Lung (tissue), 12 donors: Measurements from ENCODE around the gene BCL2. TPM values are rescaled to one million over a fixed set of nuclear protein-coding genes. Genes with fewer than 3 reads are reported as not detected.

ENCODE experiments used
- ATAC-seq: fragments of 200-7000 bp; cut with Tn5 transposase; one replicate; pipeline ENCODE4 v1.9.1; 2020; ENCODE audit warnings: moderate number of reproducible peaks; ENCODE audit not compliant: insufficient read depth, low FRiP score
- DNase-seq, 3 donors: peaks; one replicate each; pipeline ENCODE4 v3.0.0-alpha.2; 2013 to 2017
- H3K27ac ChIP-seq, 2 donors: one replicate each; pipeline ENCODE4 v1.5.1; 2013; ENCODE audit warnings: mild to moderate bottlenecking in 2 of 2, moderate library complexity in 2 of 2, control low read depth in 1 of 2, inconsistent platforms in 1 of 2, low read depth in 1 of 2, low read length in 1 of 2
- H3K27me3 ChIP-seq, 3 donors: one replicate each; pipeline ENCODE4 v1.5.1; 2013; ENCODE audit warnings: low read length in 2 of 3; ENCODE audit not compliant: control insufficient read depth in 3 of 3, insufficient read depth in 3 of 3
- H3K36me3 ChIP-seq, 4 donors: one replicate each; pipeline ENCODE4 v1.5.1; 2013; ENCODE audit warnings: low read length in 4 of 4, mild to moderate bottlenecking in 1 of 4, moderate library complexity in 1 of 4; ENCODE audit not compliant: control insufficient read depth in 4 of 4, insufficient read depth in 4 of 4
- H3K4me1 ChIP-seq, 5 donors: one replicate each; pipeline ENCODE4 v1.5.1; 2013; ENCODE audit warnings: low read length in 5 of 5, mild to moderate bottlenecking in 2 of 5, moderate library complexity in 1 of 5; ENCODE audit not compliant: control insufficient read depth in 5 of 5, insufficient read depth in 5 of 5
- H3K4me3 ChIP-seq: one replicate; pipeline ENCODE4 v1.5.1; 2013; ENCODE audit warnings: mild to moderate bottlenecking, control low read depth, moderate library complexity
- H3K9ac ChIP-seq, 2 donors: one replicate each; pipeline ENCODE4 v1.5.1; 2013; ENCODE audit warnings: low read length in 2 of 2, control low read depth in 1 of 2; ENCODE audit not compliant: insufficient read depth in 1 of 2
- H3K9me3 ChIP-seq, 4 donors: one replicate each; pipeline ENCODE4 v1.5.1; 2013; ENCODE audit warnings: low read length in 3 of 4, mild to moderate bottlenecking in 1 of 4, moderate library complexity in 1 of 4; ENCODE audit not compliant: control insufficient read depth in 4 of 4, insufficient read depth in 3 of 4
- CTCF ChIP-seq: IDR thresholded peaks from 2 replicates; pipeline ENCODE4 v1.5.1; 2012; ENCODE audit warnings: mild to moderate bottlenecking; ENCODE audit errors: control extremely low read depth, extremely low read depth
- WGBS, 2 donors: extraction: QIAGEN DNeasy Blood & Tissue Kit; methylation state at CpG; one replicate each; pipeline ENCODE4 v1.1.7; 2013; 5-methylcytosine and 5-hydroxymethylcytosine counted together
- polyA plus RNA-seq, 2 donors: library from polyadenylated mRNA; stranded (reverse); fragments of 200-250 nt; gene quantifications; one replicate each; pipeline ENCODE4 v1.2.1, GENCODE V29; 2013
- total RNA-seq, 2 donors: library from RNA; depleted of rRNA in 1 of 2; stranded (reverse); fragments of >200 nt in 1 of 2; gene quantifications; one replicate each; pipeline ENCODE4 v1.2.1, GENCODE V29; 2014 to 2021
- donor health status: control.
- donor health status: control.
- donor health status: Bipolar disorder and iron deficiency.
- donor health status: healthy.
- donor health status: DM: yes; HTN: yes; CAD: no.

Gene BCL2
- total and polyA plus RNA-seq, 4 donors: 1.5 to 30.9 (median 5.3) TPM

GRCh38 chr18:63164396-63164795, 155.2 kb downstream of the BCL2 start:
- ATAC-seq: no peak
- Histone ChIP-seq H3K4me3 (no peak overlapping the region), H3K4me1 (peaks cover 0 to 15% (median 0%) of the 10 kb centered on the region in 5 donors), H3K36me3 (no peaks in the 10 kb centered on the region), H3K27me3 (no peaks in the 10 kb centered on the region), H3K9me3 (no peaks in the 10 kb centered on the region), H3K27ac (no peak overlapping the region), H3K9ac (no peak overlapping the region)
- 85 to 91% methylated on average over 1 of the region's 1 CpG for WGBS, 2 donors
- no peak for TF ChIP-seq CTCF
- no peak for DNase-seq

GRCh38 chr18:63162271-63163014, 157.1 kb downstream of the BCL2 start:
- 62 to 69% methylated on average over 7 of the region's 7 CpGs for WGBS, 2 donors
- no peak overlapping the region for H3K4me3 ChIP-seq
- ATAC-seq (no peak), DNase-seq (no peak)
- no peaks in the 10 kb centered on the region for H3K9me3 ChIP-seq
- H3K9ac ChIP-seq: no peak overlapping the region
- peak overlapping the region; percentile 17 to 24 for H3K27ac ChIP-seq
- H3K4me1 ChIP-seq: peaks cover 0 to 15% (median 0%) of the 10 kb centered on the region in 5 donors
- TF ChIP-seq CTCF: no peak
- no peaks in the 10 kb centered on the region for H3K27me3 ChIP-seq
- no peaks in the 10 kb centered on the region for H3K36me3 ChIP-seq

- TF ChIP-seq CTCF: no peak
- Histone ChIP-seq H3K36me3 (no peaks in the 10 kb centered on the region), H3K9ac (no peak overlapping the region), H3K4me1 (peaks cover 0 to 15% (median 0%) of the 10 kb centered on the region in 5 donors), H3K4me3 (no peak overlapping the region), H3K27me3 (no peaks in the 10 kb centered on the region), H3K9me3 (no peaks in the 10 kb centered on the region), H3K27ac (peak overlapping the region; percentile 41 to 70)
- peak; percentile 32 to 59 (median 40) for DNase-seq
- 46 to 64% methylated on average over 7 of the region's 7 CpGs for WGBS, 2 donors
- peak; percentile 86 for ATAC-seq
These were observed 157.8 kb downstream of the BCL2 start for GRCh38 chr18:63161761-63162195.
